Measurements from ENCODE around the gene ATG101.

The ATG101 gene

DNA sequence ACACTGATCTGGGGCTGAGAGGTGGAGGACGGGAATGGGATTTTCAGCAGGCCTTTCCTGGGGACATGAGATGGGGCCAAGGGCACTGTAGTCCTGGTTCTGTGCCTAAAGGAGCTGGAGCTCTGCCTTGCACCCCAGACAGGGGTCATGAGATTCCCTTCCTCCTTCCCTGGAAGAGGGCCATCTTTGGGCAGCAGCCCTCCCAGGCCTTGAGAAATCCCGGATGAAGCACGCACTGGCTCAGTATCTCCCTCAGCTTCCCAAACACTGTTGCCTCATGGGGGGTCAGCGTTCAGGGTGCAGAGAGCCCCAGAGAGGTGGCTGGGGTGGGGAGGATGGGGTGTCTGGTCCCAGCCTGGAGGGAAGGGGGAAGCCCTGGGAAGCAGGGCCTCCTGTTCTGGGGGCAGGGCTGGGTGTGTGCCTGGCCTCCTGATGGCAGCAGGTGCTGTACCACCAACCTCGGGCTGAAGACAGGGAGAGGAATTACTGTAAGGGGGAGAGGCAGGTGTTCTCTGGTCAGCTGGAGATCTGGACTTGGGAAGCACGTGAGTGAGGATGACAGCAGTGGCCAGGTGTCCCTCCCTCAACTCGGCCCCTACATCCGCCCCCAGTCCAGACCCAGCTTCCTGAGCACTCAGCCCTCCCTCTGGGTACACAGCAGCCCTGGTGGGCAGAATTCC is 26.9 kb upstream of the ATG101 start:
- no peak for DNase-seq

DNA sequence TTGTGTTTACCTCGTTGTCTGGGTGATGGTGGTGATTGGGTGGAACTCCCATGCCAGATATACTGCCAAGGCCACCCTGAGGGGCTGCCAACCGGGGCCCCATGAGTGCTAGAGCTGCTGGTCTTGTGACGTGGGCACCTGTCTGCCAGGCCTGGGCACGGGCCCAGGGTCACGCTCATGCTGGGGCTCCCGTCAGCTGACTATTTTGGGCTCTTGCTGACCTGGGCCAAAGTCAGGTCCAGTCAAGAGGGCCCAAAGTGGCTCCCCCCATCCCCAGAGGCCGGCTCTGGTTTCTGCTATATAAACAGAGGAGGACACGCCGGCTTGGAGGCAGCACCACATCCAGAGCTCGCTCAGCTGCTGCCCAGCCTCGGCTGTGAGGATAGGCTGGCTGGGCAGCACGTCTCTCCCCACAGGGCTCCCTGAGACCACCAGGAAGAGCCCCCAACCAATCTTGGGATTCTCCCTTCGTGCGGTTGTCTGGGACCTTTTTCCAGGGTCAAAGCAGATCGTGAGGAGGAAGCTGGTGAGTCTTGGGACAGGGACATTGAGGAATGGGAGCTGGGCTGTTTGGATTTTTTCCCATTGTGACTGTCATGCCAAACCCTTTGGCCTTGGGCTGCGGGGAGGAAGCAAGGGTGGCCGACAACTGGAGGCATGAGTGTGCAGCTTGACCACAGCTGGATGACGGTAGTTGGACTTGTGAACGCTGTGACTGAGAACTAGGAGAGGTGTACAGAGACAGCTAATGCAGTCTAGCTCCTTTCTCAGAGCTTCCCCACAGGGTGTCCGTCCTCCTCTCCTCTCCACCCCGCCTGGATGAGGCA is 26.2 kb upstream of the ATG101 start:
- DNase-seq = no peak

DNA sequence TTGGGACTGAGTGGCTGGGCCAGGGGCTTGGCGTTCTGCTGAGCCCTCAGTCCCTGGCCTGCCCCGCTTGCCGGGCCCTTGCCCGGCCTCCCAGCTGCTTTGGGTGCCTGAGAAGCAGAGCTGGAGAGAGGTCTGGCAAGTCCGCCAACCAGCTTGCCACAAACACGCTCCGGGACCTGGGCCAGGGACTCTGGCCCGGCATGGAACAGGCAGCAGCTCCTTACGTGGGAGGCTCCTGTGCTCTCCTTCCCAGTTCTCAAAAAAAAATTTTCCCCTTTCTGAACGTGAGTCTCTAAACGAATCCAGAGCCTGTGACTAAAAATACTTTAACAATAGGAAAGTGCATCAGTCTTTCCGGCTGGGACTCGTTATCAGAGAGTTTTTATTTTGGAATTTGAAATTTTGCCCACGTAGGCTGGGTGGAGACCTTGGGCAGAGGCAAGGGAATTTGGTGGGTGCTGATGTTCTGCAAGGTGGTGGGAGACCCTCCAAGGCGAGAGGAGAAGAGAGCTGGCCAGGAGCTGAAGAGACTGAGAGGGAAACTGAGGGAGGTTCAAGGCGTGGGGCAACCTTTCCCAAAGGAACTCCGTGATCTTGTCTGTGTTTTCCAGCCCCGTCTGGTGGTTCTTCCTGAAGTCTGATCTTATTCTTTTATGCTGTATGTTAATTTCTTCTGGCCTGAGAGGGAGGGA is 25.3 kb upstream of the ATG101 start:
- no peak for DNase-seq

DNA sequence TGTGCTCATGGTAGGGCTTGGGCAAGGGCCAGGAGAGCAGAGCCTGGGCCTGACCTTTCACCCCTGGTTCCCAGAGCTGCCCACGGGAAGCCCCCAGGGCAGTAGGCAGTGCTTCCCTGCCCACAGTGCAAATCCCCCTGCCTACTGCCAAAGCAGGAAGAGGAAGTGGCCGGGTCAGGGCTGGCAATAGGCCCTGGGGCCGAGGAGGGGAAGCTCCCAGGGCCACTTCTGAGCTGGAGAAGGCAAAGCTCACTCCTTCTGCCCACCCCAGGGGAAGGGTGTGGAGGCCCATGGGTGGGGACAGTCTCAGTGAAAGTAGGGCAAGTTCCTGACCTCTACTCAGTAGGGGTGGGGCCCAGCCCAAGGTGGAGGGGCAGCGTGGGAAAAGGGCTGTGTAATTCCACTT is 24.0 kb upstream of the ATG101 start:
- no peak for DNase-seq

DNA sequence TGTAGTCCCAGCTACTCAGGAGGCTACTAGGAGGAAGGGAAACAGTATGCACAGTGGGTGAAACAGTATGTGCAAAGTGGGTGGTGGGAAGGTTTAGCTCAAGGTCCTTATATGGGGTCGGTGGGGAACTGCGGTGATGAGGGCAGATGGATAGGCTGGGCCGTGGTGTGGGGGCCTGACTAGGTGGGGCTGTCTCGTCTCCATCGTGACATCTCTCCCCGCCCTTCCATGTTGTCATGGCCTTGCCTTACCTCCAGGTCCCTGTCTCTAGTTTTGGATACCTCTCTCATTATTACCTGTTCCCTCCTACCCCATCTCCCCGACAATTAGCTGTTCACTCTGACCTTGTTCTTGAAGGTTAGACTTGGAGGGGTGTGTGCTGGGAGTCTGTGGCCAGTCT is 22.9 kb upstream of the ATG101 start:
- DNase-seq = no peak

DNA sequence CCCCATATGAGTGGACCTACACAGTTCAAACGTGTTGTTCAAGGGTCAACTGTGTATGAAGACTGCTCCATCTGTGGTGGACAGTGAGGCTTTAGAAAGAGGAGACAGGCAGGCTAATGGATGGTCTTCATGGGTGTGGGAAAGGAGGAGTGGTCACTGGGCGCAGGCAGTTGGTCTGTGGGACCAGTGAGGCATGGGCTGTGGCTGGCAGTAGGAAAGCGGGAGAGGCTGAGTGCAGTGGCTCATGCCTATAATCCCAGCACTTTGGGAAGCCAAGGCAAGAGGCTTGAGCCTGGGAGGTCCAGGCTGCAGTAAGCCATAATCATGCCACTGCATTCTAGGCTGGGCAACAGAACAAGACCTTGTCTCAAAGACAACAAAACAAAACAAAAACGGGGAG is 20.5 kb upstream of the ATG101 start:
- no peak for DNase-seq

DNA sequence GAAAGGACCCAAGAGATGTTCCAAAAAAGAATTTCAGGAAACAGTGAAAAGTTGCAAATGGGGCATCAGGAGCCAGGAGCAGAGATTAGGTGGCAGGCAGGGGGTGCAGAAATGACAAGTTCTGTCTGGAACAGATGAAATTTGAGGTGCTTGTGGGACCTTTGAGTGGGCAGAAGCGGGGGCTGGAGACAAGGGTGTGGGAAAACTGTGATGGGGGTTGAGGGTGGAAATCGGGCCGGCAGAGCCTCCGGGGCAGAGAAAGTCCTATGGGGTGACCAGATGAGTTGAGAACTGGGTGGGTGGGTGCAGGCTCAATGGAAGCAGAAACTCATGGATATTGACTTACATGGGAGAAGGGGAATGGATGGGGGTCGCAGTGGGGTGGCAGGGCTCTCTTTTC is 20.1 kb upstream of the ATG101 start:
- no peak for DNase-seq

DNA sequence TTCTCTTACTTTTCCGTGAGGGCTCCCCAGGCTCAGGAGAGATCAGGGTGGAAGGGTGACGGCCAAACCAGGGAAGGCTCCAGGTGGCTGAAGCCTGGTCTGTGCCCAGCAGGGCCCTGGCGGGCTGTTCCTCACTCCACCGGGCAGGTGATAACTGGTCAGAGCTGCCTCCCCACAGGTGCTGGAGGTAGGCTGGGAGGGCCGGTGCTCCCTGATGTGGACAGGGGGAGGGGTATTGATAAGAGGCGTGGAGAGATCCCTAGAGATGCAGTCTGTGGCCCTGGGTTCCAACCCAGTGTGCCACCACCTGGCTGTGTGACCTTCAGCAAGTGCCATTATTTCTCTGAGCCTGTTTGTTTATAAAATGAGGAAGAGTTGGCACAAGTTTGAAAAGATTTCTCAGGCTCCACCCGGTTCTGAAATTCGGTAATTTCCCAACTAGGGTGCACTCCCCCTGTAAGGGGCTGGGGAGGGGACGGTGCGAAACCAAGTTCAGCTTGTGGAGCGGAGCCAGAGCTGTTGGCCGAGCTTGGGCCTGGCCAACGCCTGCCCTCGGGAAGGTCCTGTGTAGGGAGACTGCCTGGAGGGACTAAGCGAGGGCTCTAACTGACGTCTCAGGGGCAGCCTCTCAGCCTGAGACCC is 19.5 kb upstream of the ATG101 start:
- no peak for DNase-seq

DNA sequence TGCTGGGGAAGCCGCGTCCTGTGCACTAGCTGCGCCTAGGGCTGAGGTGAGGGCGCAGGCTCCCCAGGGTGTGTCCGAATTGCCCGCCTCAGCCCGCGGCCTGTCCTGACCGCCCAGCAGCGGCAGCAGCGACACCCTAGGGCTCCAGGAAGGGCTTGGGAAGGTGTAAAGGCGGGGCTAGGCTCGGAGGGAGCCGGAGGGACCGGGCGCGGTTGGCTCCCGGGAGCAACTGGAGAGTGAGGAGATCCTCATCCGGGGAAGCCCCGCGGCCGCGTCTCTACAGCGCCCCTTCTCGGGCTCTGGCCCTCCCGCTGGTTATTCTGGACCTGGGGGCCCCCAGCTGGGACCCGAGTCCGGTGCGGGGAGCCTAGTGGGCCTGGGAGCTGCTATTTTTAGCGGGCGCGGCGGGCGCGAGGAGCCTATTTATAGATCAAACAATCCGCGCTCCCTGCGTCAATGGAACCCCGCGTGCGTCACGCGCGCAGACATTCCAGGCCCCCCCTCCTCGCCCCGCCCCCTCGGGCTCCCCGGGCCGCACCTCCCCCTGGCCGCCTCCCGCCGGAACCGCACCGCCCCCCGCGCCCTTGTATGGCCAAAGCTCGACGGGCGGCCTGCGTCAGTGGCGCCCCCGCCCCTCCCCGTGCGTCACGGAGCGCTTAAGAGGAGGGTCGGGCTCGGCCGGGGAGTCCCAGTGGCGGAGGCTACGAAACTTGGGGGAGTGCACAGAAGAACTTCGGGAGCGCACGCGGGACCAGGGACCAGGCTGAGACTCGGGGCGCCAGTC is 18.8 kb upstream of the ATG101 start, which contains the start of gene NR4A1:
Gene NR4A1 (plus strand): TSS at position 685 of the 784 bp plus-strand sequence. CDS start 2,887 bp downstream, outside the sequence.
- peak; percentile 99 for DNase-seq

DNA sequence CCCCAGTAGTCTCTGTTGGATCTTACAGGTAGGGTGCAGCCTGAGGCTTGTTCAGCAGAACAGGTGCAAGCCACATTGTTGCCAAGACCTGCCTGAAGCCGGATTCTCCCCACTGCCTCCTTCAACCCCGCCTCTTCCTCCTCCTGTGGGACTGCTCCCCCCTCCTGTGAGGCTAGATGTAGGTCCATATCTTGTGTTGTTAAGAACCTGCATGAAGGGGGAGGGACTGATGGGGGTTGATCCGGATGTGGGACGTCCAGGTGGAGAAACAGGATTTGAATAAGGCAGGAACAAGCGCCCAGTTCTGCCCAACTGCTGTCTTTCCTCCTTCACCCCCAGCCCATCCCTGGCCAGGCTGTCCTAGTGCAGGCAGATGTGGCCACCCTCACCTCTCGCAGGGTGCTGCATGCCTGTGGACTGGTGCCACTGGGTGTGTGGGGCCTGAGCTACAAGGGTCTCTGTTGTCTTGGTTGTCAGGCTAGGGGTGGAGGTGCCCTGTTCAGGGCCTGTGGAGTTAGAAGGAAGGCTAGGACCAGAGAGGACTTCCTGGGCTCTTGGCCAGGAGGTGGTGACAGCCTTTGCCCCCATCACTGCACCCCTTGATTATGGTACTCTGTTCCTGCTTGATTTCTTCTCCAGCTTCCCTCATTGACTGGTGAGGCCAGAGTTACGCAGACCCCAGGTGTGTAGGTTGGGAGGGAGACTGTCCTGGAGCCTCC is 17.2 kb upstream of the ATG101 start:
- DNase-seq = no peak

DNA sequence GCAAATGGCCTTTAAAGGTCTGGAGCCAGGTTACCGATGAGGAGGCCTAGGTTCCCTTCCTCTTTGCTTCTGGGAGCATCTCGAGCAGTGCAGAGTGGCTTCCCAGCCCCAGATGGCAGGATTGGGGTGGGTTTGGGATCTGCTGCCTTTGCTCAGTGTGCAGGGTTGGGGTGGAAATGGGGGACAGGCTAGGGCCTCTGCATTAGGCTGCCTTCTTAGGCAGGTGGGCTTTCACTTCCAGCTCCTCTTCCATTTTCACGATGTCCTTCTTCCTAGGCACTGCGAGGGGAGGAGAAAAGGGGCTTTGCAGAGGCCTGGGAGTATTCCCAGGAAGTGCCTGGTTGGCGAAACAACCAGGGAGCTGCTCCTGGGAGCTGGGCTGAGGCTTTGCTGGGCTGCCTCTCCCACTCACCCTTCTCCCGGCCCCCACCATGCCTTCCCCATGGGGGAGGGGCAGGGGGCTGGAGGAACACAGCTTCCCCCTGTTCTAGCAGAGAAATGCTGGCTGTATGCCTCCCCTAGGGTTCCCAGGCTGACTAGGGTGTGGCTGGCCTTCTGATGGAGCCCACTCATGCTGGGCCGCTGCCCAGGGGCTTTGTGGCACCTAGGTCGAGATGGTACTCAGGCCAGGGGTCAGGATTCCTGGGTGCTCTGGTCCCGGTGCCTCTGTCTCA is 16.1 kb upstream of the ATG101 start:
- no peak for DNase-seq

DNA sequence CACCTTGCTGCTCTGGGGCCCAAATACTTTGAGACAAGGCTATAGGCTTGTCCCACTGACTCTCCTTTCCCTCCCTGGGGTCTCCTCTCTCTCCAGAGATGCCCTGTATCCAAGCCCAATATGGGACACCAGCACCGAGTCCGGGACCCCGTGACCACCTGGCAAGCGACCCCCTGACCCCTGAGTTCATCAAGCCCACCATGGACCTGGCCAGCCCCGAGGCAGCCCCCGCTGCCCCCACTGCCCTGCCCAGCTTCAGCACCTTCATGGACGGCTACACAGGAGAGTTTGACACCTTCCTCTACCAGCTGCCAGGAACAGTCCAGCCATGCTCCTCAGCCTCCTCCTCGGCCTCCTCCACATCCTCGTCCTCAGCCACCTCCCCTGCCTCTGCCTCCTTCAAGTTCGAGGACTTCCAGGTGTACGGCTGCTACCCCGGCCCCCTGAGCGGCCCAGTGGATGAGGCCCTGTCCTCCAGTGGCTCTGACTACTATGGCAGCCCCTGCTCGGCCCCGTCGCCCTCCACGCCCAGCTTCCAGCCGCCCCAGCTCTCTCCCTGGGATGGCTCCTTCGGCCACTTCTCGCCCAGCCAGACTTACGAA is 15.4 kb upstream of the ATG101 start:
- no peak for DNase-seq

DNA sequence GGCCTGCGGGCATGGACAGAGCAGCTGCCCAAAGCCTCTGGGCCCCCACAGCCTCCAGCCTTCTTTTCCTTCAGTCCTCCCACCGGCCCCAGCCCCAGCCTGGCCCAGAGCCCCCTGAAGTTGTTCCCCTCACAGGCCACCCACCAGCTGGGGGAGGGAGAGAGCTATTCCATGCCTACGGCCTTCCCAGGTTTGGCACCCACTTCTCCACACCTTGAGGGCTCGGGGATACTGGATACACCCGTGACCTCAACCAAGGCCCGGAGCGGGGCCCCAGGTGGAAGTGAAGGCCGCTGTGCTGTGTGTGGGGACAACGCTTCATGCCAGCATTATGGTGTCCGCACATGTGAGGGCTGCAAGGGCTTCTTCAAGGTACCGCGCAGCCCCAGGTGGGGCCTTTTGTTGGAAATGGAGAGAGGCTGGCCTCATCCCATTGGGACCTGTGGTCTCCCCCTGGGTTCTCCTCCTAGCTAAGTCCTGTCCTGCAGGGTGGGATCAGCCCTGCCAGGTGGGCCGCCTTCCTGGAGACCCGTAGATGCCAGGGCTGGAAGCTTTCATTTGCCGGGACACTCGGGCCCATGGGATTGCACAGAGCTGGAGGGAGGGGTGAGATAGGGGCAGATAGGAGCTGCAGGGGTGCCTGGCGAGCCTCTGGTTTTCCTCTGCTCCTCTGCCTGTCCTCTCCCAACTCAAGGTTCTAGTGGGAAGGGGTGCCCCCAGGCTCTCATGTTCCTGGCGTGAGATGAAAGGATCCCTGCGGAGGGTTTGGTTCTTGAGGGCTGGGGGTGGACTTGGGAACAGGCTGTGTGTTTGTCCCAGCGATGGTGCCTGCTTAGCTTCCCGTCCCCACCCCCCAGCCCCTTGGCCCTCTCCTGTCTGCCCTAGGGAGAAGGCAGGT is 14.7 kb upstream of the ATG101 start:
- no peak for DNase-seq

DNA sequence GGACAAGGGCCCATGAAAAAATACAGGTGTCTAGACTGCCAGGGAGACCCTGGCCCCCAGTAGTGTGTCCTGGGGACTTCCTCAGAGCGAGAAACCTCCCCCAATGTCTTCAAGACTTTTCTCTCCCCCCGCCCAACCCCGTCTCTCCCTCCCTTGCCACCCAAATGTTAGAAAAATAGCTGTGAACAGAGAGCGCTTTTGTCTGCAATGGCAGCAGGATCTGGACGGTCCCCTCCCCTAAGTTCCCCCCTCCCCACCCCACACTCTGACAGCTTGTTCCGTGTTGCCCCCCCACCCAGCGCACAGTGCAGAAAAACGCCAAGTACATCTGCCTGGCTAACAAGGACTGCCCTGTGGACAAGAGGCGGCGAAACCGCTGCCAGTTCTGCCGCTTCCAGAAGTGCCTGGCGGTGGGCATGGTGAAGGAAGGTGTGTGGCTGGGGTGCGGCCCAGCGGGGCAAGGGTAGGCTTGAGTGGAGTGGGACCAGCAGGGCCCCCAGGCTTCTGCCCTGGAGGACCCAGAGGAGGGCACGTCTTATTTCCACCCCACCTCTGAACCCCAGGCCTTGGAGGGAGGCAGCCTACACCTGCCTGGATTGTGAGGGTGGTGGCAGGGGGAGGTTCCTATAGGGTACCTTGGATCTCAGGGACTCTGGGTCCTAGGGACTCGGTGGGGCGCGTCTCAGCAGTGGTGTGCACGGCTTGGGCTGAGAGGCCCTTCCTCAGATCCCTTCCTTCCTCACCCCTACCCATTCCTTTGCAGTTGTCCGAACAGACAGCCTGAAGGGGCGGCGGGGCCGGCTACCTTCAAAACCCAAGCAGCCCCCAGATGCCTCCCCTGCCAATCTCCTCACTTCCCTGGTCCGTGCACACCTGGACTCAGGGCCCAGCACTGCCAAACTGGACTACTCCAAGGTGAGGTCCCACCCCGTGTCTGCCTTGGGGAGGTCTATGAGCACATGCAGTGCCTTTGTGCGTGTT is 13.8 kb upstream of the ATG101 start:
- DNase-seq = no peak

DNA sequence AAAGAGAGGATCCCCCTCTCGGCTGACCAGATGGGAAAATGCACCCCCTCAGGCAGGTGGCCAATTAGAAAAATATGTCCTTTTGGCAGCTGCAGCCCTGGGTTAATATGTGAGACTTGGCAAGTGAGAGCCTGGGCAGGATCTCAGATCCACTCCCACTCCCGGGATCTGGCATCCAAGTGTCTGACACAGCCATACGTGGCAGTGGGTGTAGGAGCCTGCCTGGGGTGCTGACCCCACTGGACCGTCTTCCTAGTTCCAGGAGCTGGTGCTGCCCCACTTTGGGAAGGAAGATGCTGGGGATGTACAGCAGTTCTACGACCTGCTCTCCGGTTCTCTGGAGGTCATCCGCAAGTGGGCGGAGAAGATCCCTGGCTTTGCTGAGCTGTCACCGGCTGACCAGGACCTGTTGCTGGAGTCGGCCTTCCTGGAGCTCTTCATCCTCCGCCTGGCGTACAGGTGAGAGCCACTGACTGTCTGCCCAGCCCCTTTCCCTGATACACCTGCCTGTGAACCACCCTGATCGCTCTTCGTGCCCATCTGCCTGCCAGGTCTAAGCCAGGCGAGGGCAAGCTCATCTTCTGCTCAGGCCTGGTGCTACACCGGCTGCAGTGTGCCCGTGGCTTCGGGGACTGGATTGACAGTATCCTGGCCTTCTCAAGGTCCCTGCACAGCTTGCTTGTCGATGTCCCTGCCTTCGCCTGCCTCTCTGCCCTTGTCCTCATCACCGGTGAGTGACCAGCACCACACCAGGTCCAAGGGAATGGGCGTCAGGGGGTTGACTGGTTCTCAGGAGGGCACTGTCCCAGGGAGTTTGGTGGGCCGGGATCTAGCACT is 12.8 kb upstream of the ATG101 start:
- no peak for DNase-seq

DNA sequence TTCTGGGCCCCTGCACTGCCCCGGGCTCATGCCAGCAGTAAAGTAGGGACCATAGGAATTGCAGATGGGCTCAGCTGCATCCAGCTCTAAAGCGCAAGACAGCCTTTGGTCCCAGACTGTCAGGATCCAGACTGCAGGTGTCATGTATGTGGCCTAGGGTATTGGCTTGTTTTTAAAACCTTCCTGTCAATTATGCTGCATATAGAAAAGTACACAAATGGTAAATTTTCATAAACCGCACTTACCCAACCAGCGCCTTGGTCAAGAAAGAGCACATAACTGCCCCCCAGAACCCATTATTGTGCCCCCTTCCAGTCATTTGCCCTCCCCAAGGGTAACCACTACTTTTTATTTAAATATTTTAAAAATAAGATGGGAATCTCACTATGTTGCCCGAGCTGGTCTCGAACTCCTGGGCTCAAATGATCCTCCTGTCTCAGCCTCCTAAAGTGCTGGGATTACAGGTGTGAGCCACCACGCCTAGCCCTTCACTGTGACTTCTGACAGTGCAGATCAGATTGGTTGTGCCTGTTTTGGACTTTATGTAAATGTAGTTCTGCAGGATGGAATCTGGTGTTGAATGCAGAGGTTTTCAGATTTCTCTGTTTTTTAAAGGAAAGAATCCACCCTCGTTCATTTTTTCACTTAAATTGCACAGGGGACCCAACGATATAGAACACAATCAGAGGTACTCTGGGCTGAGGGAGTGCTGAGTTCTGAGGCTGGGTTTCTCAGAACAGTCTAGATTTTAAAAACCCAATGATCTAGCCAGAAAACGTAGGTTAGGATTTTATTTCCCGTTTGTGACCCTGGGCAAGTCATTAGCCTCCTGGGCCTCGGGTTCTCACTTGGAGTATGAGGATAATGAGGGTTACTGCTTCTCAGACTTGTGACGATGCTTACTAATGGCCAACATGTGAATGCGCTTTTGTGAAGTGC is 11.9 kb upstream of the ATG101 start:
- no peak for DNase-seq
